Measurements from ENCODE around the gene IQSEC1.

GRCh38 chr3:13113346-13114330 is 40.4 kb upstream of the IQSEC1 start:
- TF ChIP-seq CTCF (IDR thresholded peaks at IDR 0.05) (no peak), EZH2 (IDR thresholded peaks at IDR 0.05; ENCODE audit: borderline replicate concordance, insufficient read depth, low read depth, low read length, poor library complexity, severe bottlenecking) (no peak)
